Colonic mucosa (tissue), 4 donors: Measurements from ENCODE around the gene RNH1. TPM values are rescaled to one million over a fixed set of nuclear protein-coding genes. Genes with fewer than 3 reads are reported as not detected.

Source experiments
- DNase-seq: peaks from one replicate; pipeline ENCODE4 v3.0.0-alpha.2; 2020
- H3K27ac ChIP-seq: fragments of 200-600 bp; one replicate; pipeline ENCODE4 v1.8.0; 2021
- H3K27me3 ChIP-seq: fragments of 200-600 bp; one replicate; pipeline ENCODE4 v1.8.0; 2021
- H3K36me3 ChIP-seq: fragments of 200-600 bp; one replicate; pipeline ENCODE4 v1.8.0; 2021
- H3K4me1 ChIP-seq: fragments of 200-600 bp; one replicate; pipeline ENCODE4 v1.8.0; 2021; ENCODE audit warnings: mild to moderate bottlenecking
- H3K4me3 ChIP-seq: fragments of 200-600 bp; one replicate; pipeline ENCODE4 v1.8.0; 2021
- H3K9ac ChIP-seq, 2 donors: one replicate each; pipeline ENCODE4 v1.7.0; 2013; ENCODE audit warnings: control low read depth in 2 of 2, low read depth in 2 of 2, low read length in 2 of 2
- H3K9me3 ChIP-seq: fragments of 200-600 bp; one replicate; pipeline ENCODE4 v1.8.0; 2021
- CTCF ChIP-seq: fragments of 200-600 bp; IDR thresholded peaks from one replicate; pipeline ENCODE4 v1.8.0; 2022; ENCODE audit warnings: antibody characterized with exemption, mild to moderate bottlenecking
- intact Hi-C: fragments of 100-400 bp; cut with DNase I; formaldehyde crosslinking; loops from one replicate; pipeline ENCODE4 v1.14.1; 2022
- total RNA-seq, 2 donors: library from RNA; stranded (reverse); fragmentation: NEBNext Ultra II Directional in 1 of 2; extraction: Animal tissue kit (Norgen Biotek cat#: 25700) in 1 of 2; gene quantifications; one replicate each; pipeline ENCODE4 v1.2.1, GENCODE V29; 2021
- donor health status: healthy.
- donor health status: DM: no; HTN: no; CAD: no.
- donor health status: DM: no; HTN: no; CAD: no.

Gene RNH1
- total RNA-seq, 2 donors from 2014 or later = 106 to 140 TPM

DNA sequence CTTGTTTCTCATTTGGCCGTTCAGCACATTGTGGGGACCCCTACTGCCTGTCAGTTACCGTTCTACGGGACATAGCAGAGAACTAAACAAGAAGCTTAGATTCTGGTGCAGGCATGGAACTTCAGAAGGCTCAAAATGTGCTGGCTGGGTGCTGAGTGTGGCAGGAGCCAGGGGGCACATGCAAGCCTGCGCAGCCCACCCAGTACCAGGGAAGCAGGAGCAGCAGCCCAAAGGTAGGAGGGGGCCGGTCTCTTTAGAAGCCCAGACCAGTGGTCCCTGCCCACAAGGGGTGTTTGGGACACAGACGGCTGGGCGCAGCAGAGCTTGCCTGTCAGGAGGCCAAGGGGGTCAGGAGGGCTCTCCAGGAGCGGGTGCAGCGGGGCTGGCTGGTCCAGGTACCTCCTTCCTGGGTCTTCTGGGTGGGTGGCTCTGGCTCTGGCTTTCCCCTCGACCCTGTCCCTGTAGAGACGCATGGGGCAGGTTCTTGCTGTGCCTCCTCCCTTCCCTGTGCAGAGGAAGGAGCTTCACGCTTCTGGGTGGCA lies 54.8 kb downstream of the RNH1 start:
- Histone ChIP-seq H3K27ac (no peak overlapping the region), H3K36me3 (no peaks in the 10 kb centered on the region), H3K9me3 (no peaks in the 10 kb centered on the region), H3K27me3 (no peaks in the 10 kb centered on the region), H3K4me3 (no peak overlapping the region), H3K9ac (no peak overlapping the region), H3K4me1 (peaks cover 13% of the 10 kb centered on the region)
- DNase-seq = no peak
- intact Hi-C loops = loop anchor here (5.0 kb wide), 1 partner anchor 50 kb away; no protein-coding TSS in a partner anchor
- no peak for TF ChIP-seq CTCF

GRCh38 chr11:451738-452137 lies 55.3 kb downstream of the RNH1 start:
- H3K27me3 ChIP-seq = no peaks in the 10 kb centered on the region
- H3K9ac ChIP-seq = peak overlapping the region in 1 of 2 donors; percentile 82
- DNase-seq = no peak
- intact Hi-C loops = loop anchor here (5.0 kb wide), 1 partner anchor 51 kb away; no protein-coding TSS in a partner anchor
- TF ChIP-seq CTCF = no peak
- H3K36me3 ChIP-seq = no peaks in the 10 kb centered on the region
- no peaks in the 10 kb centered on the region for H3K9me3 ChIP-seq
- H3K4me1 ChIP-seq = peaks cover 13% of the 10 kb centered on the region
- no peak overlapping the region for H3K27ac ChIP-seq
- H3K4me3 ChIP-seq = no peak overlapping the region

DNA sequence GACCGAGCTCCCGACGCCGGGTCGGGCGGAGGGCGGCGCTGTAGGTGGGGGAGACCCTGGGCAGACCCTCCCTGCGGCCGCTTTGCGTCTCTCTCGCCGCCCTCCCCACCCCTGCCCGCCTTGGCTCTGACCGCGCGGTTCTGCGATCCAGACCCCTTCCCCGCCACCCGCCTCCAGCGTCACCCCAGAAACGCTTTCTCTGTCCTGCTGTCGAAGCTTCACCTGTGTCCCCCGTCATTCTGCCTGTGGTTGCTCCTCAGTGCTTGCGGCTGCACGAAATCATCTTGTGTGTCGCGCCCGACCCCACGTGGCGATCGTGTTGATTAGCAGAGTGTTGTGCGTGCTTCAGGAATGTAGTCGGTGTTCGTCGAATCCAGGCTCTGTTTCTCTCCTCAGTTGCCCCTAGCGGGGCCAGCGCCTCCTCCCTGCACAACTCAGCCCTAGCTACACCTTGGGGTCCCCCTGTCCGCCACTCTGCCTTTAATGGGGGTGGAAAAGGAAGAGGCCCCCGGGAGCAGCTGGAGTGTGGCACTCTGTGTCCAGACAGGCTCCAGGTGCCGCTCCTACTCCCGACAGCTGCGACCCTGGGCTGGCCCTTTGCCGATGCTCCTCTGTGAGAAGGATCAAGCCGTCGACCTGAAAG lies 56.1 kb downstream of the RNH1 start:
- peak overlapping the region; percentile 85 for H3K27ac ChIP-seq
- peak overlapping the region; percentile 82 to 87 for H3K9ac ChIP-seq
- no peaks in the 10 kb centered on the region for H3K9me3 ChIP-seq
- DNase-seq = peak; percentile 80
- no peaks in the 10 kb centered on the region for H3K36me3 ChIP-seq
- H3K4me1 ChIP-seq = peaks cover 13% of the 10 kb centered on the region
- intact Hi-C loops = loop anchor here (5.0 kb wide), 1 partner anchor 51 kb away; no protein-coding TSS in a partner anchor
- TF ChIP-seq CTCF = no peak
- no peaks in the 10 kb centered on the region for H3K27me3 ChIP-seq
- peak overlapping the region; percentile 99 for H3K4me3 ChIP-seq

GRCh38 chr11:449889-450808 lies 56.9 kb downstream of the RNH1 start, which contains the start of gene PTDSS2:
TSS of gene PTDSS2 (plus strand) at chr11:450279. CDS start at chr11:450456, 177 bp downstream.
- intact Hi-C loops = loop anchor here (5.0 kb wide), 2 partner anchors 43 to 52 kb away; no protein-coding TSS in a partner anchor
- peak within 1 kb of the TSS; percentile 99 for H3K4me3 ChIP-seq
- TF ChIP-seq CTCF = no peak
- DNase-seq = peak; percentile 95
- peak within 1 kb of the TSS; percentile 85 for H3K27ac ChIP-seq
- H3K36me3 ChIP-seq = no peaks in the 10 kb centered on the region
- no peaks in the 10 kb centered on the region for H3K27me3 ChIP-seq
- no peaks in the 10 kb centered on the region for H3K9me3 ChIP-seq
- H3K9ac ChIP-seq = peak within 1 kb of the TSS; percentile 82 to 87
- peaks cover 13% of the 10 kb centered on the region for H3K4me1 ChIP-seq
